GM23248 (cell line): ENCODE data around the gene MAGIX.

Source experiments
- EZH2 ChIP-seq: fragments of 200-600 bp; sonication (generic); IDR thresholded peaks from 2 replicates; pipeline ENCODE4 v1.6.1; 2018; ENCODE audit warnings: antibody characterized with exemption, mild to moderate bottlenecking; ENCODE audit not compliant: insufficient read depth, poor library complexity, severe bottlenecking
- EZH2phosphoT487 ChIP-seq: fragments of 200-600 bp; sonication (generic); IDR thresholded peaks from 2 replicates; pipeline ENCODE4 v1.6.1; 2018; ENCODE audit warnings: antibody characterized with exemption, moderate library complexity, mild to moderate bottlenecking, low read depth; ENCODE audit not compliant: insufficient read depth

DNA sequence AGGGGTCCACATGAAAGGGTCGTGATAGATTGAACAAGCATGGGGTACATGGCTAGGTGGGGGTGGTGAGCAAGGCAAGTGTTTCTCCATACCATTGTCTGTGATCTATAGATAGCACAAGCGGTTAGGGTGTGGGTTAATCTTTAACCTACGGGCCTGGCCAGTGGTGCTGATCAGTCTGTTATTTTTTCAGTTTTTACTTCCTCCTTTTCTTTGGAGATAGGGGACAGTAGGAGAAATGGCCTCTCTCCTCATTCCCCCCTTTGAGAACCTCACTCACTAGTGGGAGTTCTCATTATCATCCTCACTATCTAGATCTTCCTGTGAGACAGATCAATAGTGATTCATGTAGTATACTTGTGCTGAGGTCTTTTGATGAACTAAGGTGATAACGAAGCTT lies 22.8 kb upstream of the MAGIX start:
- TF ChIP-seq EZH2 (no peak), EZH2phosphoT487 (no peak)
